Endothelial cell of umbilical vein (primary cell): ENCODE data around the gene PIK3C2G. TPM values are rescaled to one million over a fixed set of nuclear protein-coding genes. Genes with fewer than 3 reads are reported as not detected.
"Not testable (repeated sequence)": the region's sequence is repeated elsewhere in the genome, so short reads cannot be mapped to it uniquely, and the experiment has no call there.

ENCODE experiments used
- BruUV-seq: library from RNA; stranded (reverse); fragments of 400-500 nt; replicated peaks from 2 replicates; lab custom pipeline; 2021; lab: Mats Ljungman, UMichigan
- CTCF ChIA-PET: fragments of 300-600, 350-600 bp; sonication (Branson Sonifier 250); formaldehyde crosslinking; loops from one replicate; lab custom pipeline; 2021; ENCODE audit warnings: antibody characterized with exemption, inconsistent platforms; lab: Charles Lee
- POLR2A ChIA-PET: fragments of 300-600, 350-600 bp; sonication (Branson Sonifier 250); formaldehyde crosslinking; loops from one replicate; lab custom pipeline; 2021; ENCODE audit warnings: antibody characterized with exemption, inconsistent platforms; lab: Charles Lee
- DNase-seq: peaks from one replicate; pipeline ENCODE4 v3.0.0-alpha.2; 2011; ENCODE audit warnings: low read depth, low spot score
- FAIRE-seq: peaks from 2 replicates; lab custom pipeline; 2011; peaks lifted over from hg19 to GRCh38; lab: Jason Lieb, UNC
- H2AFZ ChIP-seq: 2 replicates; pipeline ENCODE4 v1.6.0; 2012; ENCODE audit warnings: low read depth, low read length, control low read depth, inconsistent platforms
- H3K27ac ChIP-seq: 2 replicates; pipeline ENCODE4 v1.5.1; 2011; ENCODE audit warnings: low read depth, mild to moderate bottlenecking, control low read depth, low read length, moderate library complexity; ENCODE audit not compliant: insufficient read depth
- H3K27me3 ChIP-seq, 2 experiments: 2 replicates each; pipeline versions ENCODE4 v1.6.0 to v1.6.1; 2011; ENCODE audit warnings: low read length in 2 of 2, mixed read lengths in 1 of 2; ENCODE audit not compliant: control insufficient read depth in 2 of 2, insufficient read depth in 2 of 2
- H3K36me3 ChIP-seq, 2 experiments: 2 replicates in 1 of 2; 3 replicates in 1 of 2; pipeline ENCODE4 v1.5.1; 2011; ENCODE audit warnings: low read length in 2 of 2, mild to moderate bottlenecking in 1 of 2, moderate library complexity in 1 of 2; ENCODE audit not compliant: control insufficient read depth in 2 of 2, insufficient read depth in 2 of 2; ENCODE audit errors: extremely low read depth in 1 of 2
- H3K4me1 ChIP-seq: 3 replicates; pipeline ENCODE4 v1.5.1; 2011; ENCODE audit warnings: mild to moderate bottlenecking, low read length; ENCODE audit not compliant: control insufficient read depth, insufficient read depth; ENCODE audit errors: extremely low read depth
- H3K4me2 ChIP-seq: 2 replicates; pipeline ENCODE4 v1.6.1; 2011; ENCODE audit warnings: low read length, control low read depth, mixed read lengths; ENCODE audit not compliant: insufficient read depth
- H3K4me3 ChIP-seq, 3 experiments: fragments of 200-600 bp in 1 of 3; sonication (generic), shearing (Covaris generic) in 1 of 3; replicated peaks in 1 of 3; 2 replicates each; pipeline ENCODE4 v1.5.1; 2011 to 2016; ENCODE audit warnings: control low read depth in 3 of 3, low read length in 3 of 3, mild to moderate bottlenecking in 2 of 3, inconsistent platforms in 1 of 3, low read depth in 1 of 3, moderate library complexity in 1 of 3; ENCODE audit not compliant: insufficient read depth in 1 of 3
- H3K79me2 ChIP-seq: 2 replicates; pipeline ENCODE4 v1.6.0; 2012; ENCODE audit warnings: low read length, inconsistent platforms; ENCODE audit not compliant: control insufficient read depth, insufficient read depth
- H3K9ac ChIP-seq: replicated peaks from 2 replicates; pipeline ENCODE3; 2011; ENCODE audit warnings: low read length, control low read depth; ENCODE audit not compliant: insufficient read depth; ENCODE audit errors: extremely low read depth
- H3K9me1 ChIP-seq: replicated peaks from 3 replicates; pipeline ENCODE4 v1.6.0; 2011; ENCODE audit warnings: mild to moderate bottlenecking, low read length; ENCODE audit not compliant: control insufficient read depth, insufficient read depth; ENCODE audit errors: extremely low read depth
- H3K9me3 ChIP-seq: replicated peaks from 2 replicates; pipeline ENCODE4 v1.5.1; 2012; ENCODE audit warnings: low read length, inconsistent platforms; ENCODE audit not compliant: control insufficient read depth, insufficient read depth
- H4K20me1 ChIP-seq: replicated peaks from 2 replicates; pipeline ENCODE3; 2011; ENCODE audit warnings: mild to moderate bottlenecking, low read length; ENCODE audit not compliant: control insufficient read depth, insufficient read depth; ENCODE audit errors: extremely low read depth
- EZH2 ChIP-seq: IDR thresholded peaks from 2 replicates; pipeline ENCODE4 v1.6.1; 2012; ENCODE audit warnings: borderline replicate concordance, low read depth, mild to moderate bottlenecking, moderate library complexity, low read length, inconsistent platforms; ENCODE audit not compliant: severe bottlenecking
- MYC ChIP-seq: IDR thresholded peaks from one replicate; pipeline ENCODE4 v1.6.1; 2011; ENCODE audit warnings: mild to moderate bottlenecking, low read depth, low read length
- POLR2AphosphoS5 ChIP-seq: IDR thresholded peaks from 2 replicates; pipeline ENCODE4 v1.6.1; 2012; ENCODE audit warnings: low read depth, mild to moderate bottlenecking, control low read depth, low read length, moderate library complexity; ENCODE audit not compliant: insufficient read depth
- dilution Hi-C: fragments of 300-500 bp; cut with MboI; formaldehyde crosslinking; loops from one replicate; pipeline ENCODE4 v1.15.0; 2019; ENCODE audit warnings: low sequenced_read_pairs; ENCODE audit not compliant: extremely low pct_ligation_motif_present
- intact Hi-C: fragments of 100-400 bp; cut with micrococcal nuclease; formaldehyde crosslinking; loops from one replicate; pipeline ENCODE4 v1.10.0; 2022
- polyA plus RNA-seq, 4 experiments: library from polyadenylated mRNA; depleted of rRNA in 3 of 4; stranded (reverse) in 3 of 4; unstranded in 1 of 4; fragments of >200 nt; gene quantifications; 2 replicates each; pipeline versions ENCODE4 v1.2.1 to v1.2.3, GENCODE V29; 2011 to 2012; ENCODE audit warnings: missing spikeins in 1 of 4
- total RNA-seq: library from RNA; stranded (reverse); gene quantifications from 2 replicates; pipeline ENCODE4 v1.2.3, GENCODE V29; 2021
- TF ChIP-seq, protein P1 (sequence below), 2 donors: IDR thresholded peaks; 1 replicate in 1 of 2; 2 replicates in 1 of 2; pipeline ENCODE4 v1.5.1; 2011; ENCODE audit warnings: low read length in 2 of 2, mild to moderate bottlenecking in 2 of 2, moderate library complexity in 2 of 2, control low read depth in 1 of 2, inconsistent platforms in 1 of 2, low read depth in 1 of 2; ENCODE audit not compliant: insufficient read depth in 1 of 2; ENCODE audit errors: extremely low read depth in 1 of 2

Gene PIK3C2G
- total and polyA plus RNA-seq, 2 donors (not counting 3 experiments of a cell fraction or from before 2014, with no cell fraction given): not detected

DNA sequence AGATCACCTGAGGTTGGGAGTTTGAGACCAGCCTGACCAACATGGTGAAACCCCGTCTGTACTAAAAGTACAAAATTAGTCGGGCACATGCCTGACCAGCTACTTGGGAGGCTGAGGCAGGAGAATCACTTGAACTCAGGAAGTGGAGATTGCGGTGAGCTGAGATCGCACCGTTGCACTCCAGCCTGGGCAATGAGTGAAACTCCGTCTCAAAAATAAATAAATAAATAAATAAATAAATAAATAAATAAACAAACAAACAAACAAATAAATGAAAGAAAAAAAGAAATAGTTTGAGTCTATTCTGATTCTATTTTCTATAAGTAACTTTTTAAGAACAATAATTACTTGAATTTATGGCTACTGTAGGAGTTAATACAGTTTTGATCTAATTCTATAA lies 6.3 kb upstream of the PIK3C2G start:
- H3K4me3 ChIP-seq, H3K4me1 ChIP-seq, H3K79me2 ChIP-seq, H4K20me1 ChIP-seq, POLR2A ChIA-PET, FAIRE-seq, H3K36me3 ChIP-seq, H3K9me3 ChIP-seq, H2AFZ ChIP-seq, H3K9me1 ChIP-seq, BruUV-seq, intact Hi-C loops, H3K4me2 ChIP-seq, dilution Hi-C loops, DNase-seq, H3K27me3 ChIP-seq, H3K27ac ChIP-seq, H3K9ac ChIP-seq: not testable (repeated sequence)
- CTCF ChIA-PET: interaction anchor here (0.9 kb wide), 1 partner anchor 9 kb away, joined by 3 read pairs; no protein-coding TSS in a partner anchor

DNA sequence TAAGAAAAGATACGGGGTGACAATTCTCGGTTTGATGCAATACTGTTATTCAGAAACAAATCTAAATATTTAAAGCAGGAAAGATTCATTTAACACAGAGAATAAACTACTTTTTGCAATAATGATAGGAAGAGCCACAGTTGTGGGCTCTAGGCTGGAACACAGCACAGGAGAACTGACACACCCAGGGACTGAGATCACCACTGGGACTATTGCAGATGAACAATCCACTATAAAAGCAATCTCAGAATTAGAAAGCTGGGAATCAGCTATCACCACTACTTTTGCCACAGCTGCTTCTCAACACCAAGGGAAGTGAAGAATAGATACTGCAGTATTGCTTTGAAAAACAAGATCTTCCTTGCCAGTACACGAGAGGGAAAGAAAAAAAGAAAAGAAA lies 4.1 kb upstream of the PIK3C2G start:
- no peaks in the 10 kb centered on the region for H3K9me1 ChIP-seq
- FAIRE-seq (no peak), DNase-seq (no peak)
- H3K79me2 ChIP-seq: no peaks in the 10 kb centered on the region
- no peaks in the 10 kb centered on the region for H3K4me1 ChIP-seq
- TF ChIP-seq POLR2AphosphoS5 (no peak), MYC (no peak), EZH2 (no peak)
- TF ChIP-seq, protein P1, sequence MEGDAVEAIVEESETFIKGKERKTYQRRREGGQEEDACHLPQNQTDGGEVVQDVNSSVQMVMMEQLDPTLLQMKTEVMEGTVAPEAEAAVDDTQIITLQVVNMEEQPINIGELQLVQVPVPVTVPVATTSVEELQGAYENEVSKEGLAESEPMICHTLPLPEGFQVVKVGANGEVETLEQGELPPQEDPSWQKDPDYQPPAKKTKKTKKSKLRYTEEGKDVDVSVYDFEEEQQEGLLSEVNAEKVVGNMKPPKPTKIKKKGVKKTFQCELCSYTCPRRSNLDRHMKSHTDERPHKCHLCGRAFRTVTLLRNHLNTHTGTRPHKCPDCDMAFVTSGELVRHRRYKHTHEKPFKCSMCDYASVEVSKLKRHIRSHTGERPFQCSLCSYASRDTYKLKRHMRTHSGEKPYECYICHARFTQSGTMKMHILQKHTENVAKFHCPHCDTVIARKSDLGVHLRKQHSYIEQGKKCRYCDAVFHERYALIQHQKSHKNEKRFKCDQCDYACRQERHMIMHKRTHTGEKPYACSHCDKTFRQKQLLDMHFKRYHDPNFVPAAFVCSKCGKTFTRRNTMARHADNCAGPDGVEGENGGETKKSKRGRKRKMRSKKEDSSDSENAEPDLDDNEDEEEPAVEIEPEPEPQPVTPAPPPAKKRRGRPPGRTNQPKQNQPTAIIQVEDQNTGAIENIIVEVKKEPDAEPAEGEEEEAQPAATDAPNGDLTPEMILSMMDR (IDR thresholded peaks at IDR 0.05; ENCODE audit: extremely low read depth in 1 of 2, insufficient read depth in 1 of 2, low read depth in 1 of 2, low read length in 2 of 2): no peak
- H4K20me1 ChIP-seq: no peaks in the 10 kb centered on the region
- ChIA-PET CTCF (no interaction called here), POLR2A (no interaction called here)
- H3K4me3 ChIP-seq: no peak overlapping the region
- no peak overlapping the region for H3K27ac ChIP-seq
- H3K36me3 ChIP-seq: no peaks in the 10 kb centered on the region
- dilution Hi-C loops (no loop called here), intact Hi-C loops (no loop called here)
- no peaks in the 10 kb centered on the region for H3K9me3 ChIP-seq
- H3K4me2 ChIP-seq: no peak overlapping the region
- no peak overlapping the region for H3K9ac ChIP-seq
- no TSS peak for BruUV-seq
- H3K27me3 ChIP-seq: no peaks in the 10 kb centered on the region
- no peak overlapping the region for H2AFZ ChIP-seq
